ENCODE results near the gene DEFB108B.
"Not testable (repeated sequence)": the region's sequence is repeated elsewhere in the genome, so short reads cannot be mapped to it uniquely, and the experiment has no call there.

The DEFB108B gene

GRCh38 chr11:71843858-71844257 is 10.9 kb downstream of the DEFB108B start:
- no peak overlapping the region for H3K4me3 ChIP-seq (ENCODE audit: control insufficient read depth, low read depth, low read length)
- TF ChIP-seq CTCF (conservative IDR thresholded peaks at IDR 0.05; ENCODE audit: control insufficient read depth, insufficient read depth, low read depth, low read length) = no peak
- no peak for DNase-seq (ENCODE audit: low read depth)

- DNase-seq (ENCODE audit: low read depth); H3K4me3 ChIP-seq (ENCODE audit: control insufficient read depth, low read depth, low read length): not testable (repeated sequence)
Observed at GRCh38 chr11:71853895-71854294, 20.9 kb downstream of the DEFB108B start.

- DNase-seq (ENCODE audit: low read depth); H3K4me3 ChIP-seq (ENCODE audit: control insufficient read depth, low read depth, low read length): not testable (repeated sequence)
Observed at GRCh38 chr11:71855880-71856279, 22.9 kb downstream of the DEFB108B start.

- not testable (repeated sequence) for DNase-seq (ENCODE audit: low read depth); H3K4me3 ChIP-seq (ENCODE audit: control insufficient read depth, low read depth, low read length)
Observed at GRCh38 chr11:71860835-71861234, 27.8 kb downstream of the DEFB108B start.

- peak; percentile 73 for DNase-seq (ENCODE audit: low read depth)
- peak; percentile 61 for TF ChIP-seq CTCF (conservative IDR thresholded peaks at IDR 0.05; ENCODE audit: control insufficient read depth, insufficient read depth, low read depth, low read length)
- not testable (repeated sequence) for H3K4me3 ChIP-seq (ENCODE audit: control insufficient read depth, low read depth, low read length)
Observed at GRCh38 chr11:71863978-71864627, 31.1 kb downstream of the DEFB108B start.

GRCh38 chr11:71867209-71867608 is 34.2 kb downstream of the DEFB108B start:
- H3K4me3 ChIP-seq (ENCODE audit: control insufficient read depth, low read depth, low read length) = not testable (repeated sequence)
- peak; percentile 1 for DNase-seq (ENCODE audit: low read depth)

- DNase-seq (ENCODE audit: low read depth); H3K4me3 ChIP-seq (ENCODE audit: control insufficient read depth, low read depth, low read length): not testable (repeated sequence)
Observed at GRCh38 chr11:71869931-71870330, 36.9 kb downstream of the DEFB108B start.

- DNase-seq (ENCODE audit: low read depth); H3K4me3 ChIP-seq (ENCODE audit: control insufficient read depth, low read depth, low read length): not testable (repeated sequence)
Observed at GRCh38 chr11:71870661-71871060, 37.7 kb downstream of the DEFB108B start.

- not testable (repeated sequence) for H3K4me3 ChIP-seq (ENCODE audit: control insufficient read depth, low read depth, low read length)
Observed at GRCh38 chr11:71876262-71876661, 43.3 kb downstream of the DEFB108B start.

GRCh38 chr11:71878059-71878458 is 45.1 kb downstream of the DEFB108B start, which contains the start of gene DEFB131B:
Gene DEFB131B, plus strand, starts transcription at chr11:71878453. Its CDS starts 0 bp downstream, at chr11:71878453.
- not testable (repeated sequence) for DNase-seq (ENCODE audit: low read depth); H3K4me3 ChIP-seq (ENCODE audit: control insufficient read depth, low read depth, low read length)

More at GRCh38 chr11:71876262-71876661, 43.3 kb downstream of the DEFB108B start:
- peak; percentile 4 for DNase-seq (ENCODE audit: low read depth)

GRCh38 chr11:71885806-71886205 is 52.8 kb downstream of the DEFB108B start:
- DNase-seq (ENCODE audit: low read depth); H3K4me3 ChIP-seq (ENCODE audit: control insufficient read depth, low read depth, low read length): not testable (repeated sequence)
